CD4-positive, CD25-positive, alpha-beta regulatory T cell (primary cell): ENCODE results near the gene PHACTR1. TPM values are rescaled to one million over a fixed set of nuclear protein-coding genes. Genes with fewer than 3 reads are reported as not detected.

ENCODE experiments used
- ATAC-seq, 2 donors: fragments of 150-1000 bp; cut with Tn5 transposase; one replicate each; pipeline ENCODE4 v1.10.0; 2021; ENCODE audit warnings: low read depth in 2 of 2, moderate number of reproducible peaks in 2 of 2, moderate library complexity in 1 of 2
- DNase-seq, 3 donors: peaks; one replicate each; pipeline versions ENCODE4 v3.0.0 to v3.0.0-alpha.2; 2012 to 2022; ENCODE audit warnings: mixed read lengths in 1 of 3
- H3K27ac ChIP-seq: one replicate; pipeline ENCODE4 v1.7.0; 2013; ENCODE audit warnings: mild to moderate bottlenecking, low read length; ENCODE audit not compliant: insufficient read depth, poor library complexity, severe bottlenecking
- H3K27me3 ChIP-seq: one replicate; pipeline ENCODE4 v1.7.0; 2013; ENCODE audit warnings: low read length; ENCODE audit not compliant: control insufficient read depth, insufficient read depth
- H3K36me3 ChIP-seq: one replicate; pipeline ENCODE4 v1.7.0; 2013; ENCODE audit warnings: mild to moderate bottlenecking, low read length, moderate library complexity; ENCODE audit not compliant: control insufficient read depth, insufficient read depth
- H3K4me1 ChIP-seq: 2 replicates; pipeline ENCODE4 v1.7.0; 2013; ENCODE audit warnings: mild to moderate bottlenecking, low read length; ENCODE audit not compliant: insufficient read depth, control insufficient read depth, poor library complexity, severe bottlenecking
- H3K4me3 ChIP-seq: one replicate; pipeline ENCODE4 v1.7.0; 2013; ENCODE audit warnings: low read depth, mild to moderate bottlenecking, low read length, moderate library complexity
- H3K9me3 ChIP-seq, 2 experiments: 1 replicate in 1 of 2; 2 replicates in 1 of 2; pipeline ENCODE4 v1.7.0; 2013; ENCODE audit warnings: low read length in 2 of 2, mild to moderate bottlenecking in 1 of 2, moderate library complexity in 1 of 2; ENCODE audit not compliant: control insufficient read depth in 2 of 2
- H3K27ac Mint-ChIP-seq, 3 donors: one replicate each; pipeline ENCODE4 v1.8.0; 2020 to 2022; ENCODE audit warnings: mild to moderate bottlenecking in 3 of 3, mixed read lengths in 3 of 3, moderate library complexity in 2 of 3
- H3K27me3 Mint-ChIP-seq: one replicate; pipeline ENCODE4 v1.8.0; 2022; ENCODE audit warnings: mild to moderate bottlenecking, mixed read lengths
- H3K36me3 Mint-ChIP-seq: one replicate; pipeline ENCODE4 v1.8.0; 2020; ENCODE audit warnings: mixed read lengths
- H3K4me1 Mint-ChIP-seq, 4 donors: one replicate each; pipeline ENCODE4 v1.8.0; 2020 to 2022; ENCODE audit warnings: mixed read lengths in 4 of 4, mild to moderate bottlenecking in 1 of 4
- H3K4me3 Mint-ChIP-seq, 4 donors: one replicate each; pipeline ENCODE4 v1.8.0; 2020 to 2022; ENCODE audit warnings: mild to moderate bottlenecking in 4 of 4, mixed read lengths in 4 of 4, moderate library complexity in 3 of 4
- H3K9me3 Mint-ChIP-seq, 7 donors: one replicate each; pipeline ENCODE4 v1.8.0; 2020 to 2022; ENCODE audit warnings: mixed read lengths in 7 of 7, mild to moderate bottlenecking in 3 of 7, moderate library complexity in 2 of 7
- polyA plus RNA-seq, 4 donors: library from polyadenylated mRNA; unstranded; fragments of 300-500 nt; fragmentation: Illumina TruSeq; gene quantifications; one replicate each; pipeline ENCODE4 v1.2.3, GENCODE V29; 2021
- total RNA-seq: library from RNA; stranded (reverse); gene quantifications from one replicate; pipeline ENCODE4 v1.2.3, GENCODE V29; 2022

PHACTR1 gene
- total and polyA plus RNA-seq, 5 donors from 2014 or later = 0.28 to 1.6 (median 0.38) TPM

- Mint-ChIP-seq H3K36me3 (no peaks in the 10 kb centered on the region), H3K9me3 (peaks cover 0 to 2% (median 0%) of the 10 kb centered on the region in 7 donors), H3K4me1 (no peaks in the 10 kb centered on the region), H3K27ac (peak overlapping the region in 1 of 3 donors; percentile 7), H3K4me3 (no peak overlapping the region), H3K27me3 (peaks cover 12% of the 10 kb centered on the region)
- DNase-seq = no peak
- peaks cover 7% of the 10 kb centered on the region for H3K27me3 ChIP-seq
- no peaks in the 10 kb centered on the region for H3K36me3 ChIP-seq
- no peaks in the 10 kb centered on the region for H3K9me3 ChIP-seq
- no peak overlapping the region for H3K27ac ChIP-seq
- no peak for ATAC-seq
- H3K4me3 ChIP-seq = no peak overlapping the region
- no peaks in the 10 kb centered on the region for H3K4me1 ChIP-seq
These were observed 503.7 kb downstream of the PHACTR1 start for GRCh38 chr6:13220266-13220665.

- DNase-seq (no peak), ATAC-seq (no peak)
- no peaks in the 10 kb centered on the region for H3K9me3 ChIP-seq
- peaks cover 0 to 2% (median 0%) of the 10 kb centered on the region in 7 donors for H3K9me3 Mint-ChIP-seq
- no peaks in the 10 kb centered on the region for H3K36me3 ChIP-seq
- H3K27me3 Mint-ChIP-seq = peaks cover 13% of the 10 kb centered on the region
- no peak overlapping the region for H3K27ac ChIP-seq
- no peak overlapping the region for H3K4me3 Mint-ChIP-seq
- no peak overlapping the region for H3K4me3 ChIP-seq
- H3K27ac Mint-ChIP-seq = no peak overlapping the region
- H3K36me3 Mint-ChIP-seq = no peaks in the 10 kb centered on the region
- H3K4me1 ChIP-seq = no peaks in the 10 kb centered on the region
- H3K4me1 Mint-ChIP-seq = no peaks in the 10 kb centered on the region
- H3K27me3 ChIP-seq = peaks cover 3% of the 10 kb centered on the region
These were observed 505.5 kb downstream of the PHACTR1 start for GRCh38 chr6:13222048-13222447.

GRCh38 chr6:13226071-13226470, 509.5 kb downstream of the PHACTR1 start:
- Histone ChIP-seq H3K27ac (no peak overlapping the region), H3K4me1 (peaks cover 3% of the 10 kb centered on the region), H3K36me3 (no peaks in the 10 kb centered on the region), H3K9me3 (no peaks in the 10 kb centered on the region), H3K27me3 (no peaks in the 10 kb centered on the region), H3K4me3 (no peak overlapping the region)
- DNase-seq (no peak), ATAC-seq (no peak)
- H3K4me1 Mint-ChIP-seq = peaks cover 0 to 7% (median 0%) of the 10 kb centered on the region in 4 donors
- no peak overlapping the region for H3K27ac Mint-ChIP-seq
- H3K9me3 Mint-ChIP-seq = peaks cover 0 to 1% (median 0%) of the 10 kb centered on the region in 7 donors
- no peak overlapping the region for H3K4me3 Mint-ChIP-seq
- peaks cover 3% of the 10 kb centered on the region for H3K36me3 Mint-ChIP-seq
- H3K27me3 Mint-ChIP-seq = peaks cover 20% of the 10 kb centered on the region

- peaks cover 23% of the 10 kb centered on the region for H3K27me3 Mint-ChIP-seq
- Histone ChIP-seq H3K9me3 (no peaks in the 10 kb centered on the region), H3K4me3 (no peak overlapping the region), H3K36me3 (no peaks in the 10 kb centered on the region), H3K4me1 (peaks cover 3% of the 10 kb centered on the region), H3K27ac (no peak overlapping the region), H3K27me3 (no peaks in the 10 kb centered on the region)
- peaks cover 0 to 7% (median 0%) of the 10 kb centered on the region in 4 donors for H3K4me1 Mint-ChIP-seq
- no peak for DNase-seq
- H3K4me3 Mint-ChIP-seq = no peak overlapping the region
- H3K9me3 Mint-ChIP-seq = peaks cover 0 to 1% (median 0%) of the 10 kb centered on the region in 7 donors
- peaks cover 3% of the 10 kb centered on the region for H3K36me3 Mint-ChIP-seq
- H3K27ac Mint-ChIP-seq = no peak overlapping the region
- ATAC-seq = no peak
These were observed 512.0 kb downstream of the PHACTR1 start for GRCh38 chr6:13228264-13229204.

GRCh38 chr6:13229205-13230085, 512.9 kb downstream of the PHACTR1 start:
- peak in 1 of 3 donors; percentile 38 for DNase-seq
- H3K36me3 ChIP-seq = no peaks in the 10 kb centered on the region
- no peaks in the 10 kb centered on the region for H3K27me3 ChIP-seq
- ATAC-seq = peak in 1 of 2 donors; percentile 43
- Mint-ChIP-seq H3K27me3 (peaks cover 23% of the 10 kb centered on the region), H3K36me3 (peaks cover 3% of the 10 kb centered on the region), H3K4me3 (no peak overlapping the region), H3K4me1 (peaks cover 0 to 7% (median 0%) of the 10 kb centered on the region in 4 donors), H3K27ac (peak overlapping the region in 1 of 3 donors; percentile 85), H3K9me3 (peaks cover 0 to 1% (median 0%) of the 10 kb centered on the region in 7 donors)
- H3K4me1 ChIP-seq = peaks cover 3% of the 10 kb centered on the region
- no peak overlapping the region for H3K27ac ChIP-seq
- H3K4me3 ChIP-seq = no peak overlapping the region
- no peaks in the 10 kb centered on the region for H3K9me3 ChIP-seq

- Histone ChIP-seq H3K27me3 (no peaks in the 10 kb centered on the region), H3K9me3 (no peaks in the 10 kb centered on the region), H3K27ac (no peak overlapping the region), H3K4me1 (peaks cover 3% of the 10 kb centered on the region), H3K36me3 (no peaks in the 10 kb centered on the region), H3K4me3 (no peak overlapping the region)
- no peak for ATAC-seq
- Mint-ChIP-seq H3K27ac (no peak overlapping the region), H3K4me1 (peaks cover 0 to 7% (median 0%) of the 10 kb centered on the region in 4 donors), H3K4me3 (no peak overlapping the region), H3K27me3 (peaks cover 14% of the 10 kb centered on the region), H3K36me3 (peaks cover 3% of the 10 kb centered on the region), H3K9me3 (peaks cover 0 to 1% (median 0%) of the 10 kb centered on the region in 7 donors)
- no peak for DNase-seq
These were observed 516.5 kb downstream of the PHACTR1 start for GRCh38 chr6:13233106-13233505.

- Mint-ChIP-seq H3K36me3 (peaks cover 3% of the 10 kb centered on the region), H3K9me3 (peaks cover 0 to 1% (median 0%) of the 10 kb centered on the region in 7 donors), H3K4me3 (no peak overlapping the region), H3K27me3 (peaks cover 14% of the 10 kb centered on the region), H3K27ac (no peak overlapping the region), H3K4me1 (peaks cover 0 to 7% (median 0%) of the 10 kb centered on the region in 4 donors)
- Histone ChIP-seq H3K27ac (no peak overlapping the region), H3K36me3 (no peaks in the 10 kb centered on the region), H3K27me3 (no peaks in the 10 kb centered on the region), H3K9me3 (no peaks in the 10 kb centered on the region), H3K4me1 (peaks cover 3% of the 10 kb centered on the region), H3K4me3 (no peak overlapping the region)
- DNase-seq (no peak), ATAC-seq (no peak)
These were observed 517.6 kb downstream of the PHACTR1 start for GRCh38 chr6:13234130-13234529.
